ENCODE results near the gene SH3BP5.

GRCh38 chr3:15319136-15319535 is 13.2 kb downstream of the SH3BP5 start:
- no peak for TF ChIP-seq CTCF (IDR thresholded peaks at IDR 0.05; ENCODE audit: low read depth, low read length)
- no peak for TF ChIP-seq POLR2A (IDR thresholded peaks at IDR 0.05; ENCODE audit: extremely low read depth, insufficient read length)
